H1 (cell line): ENCODE results near the gene OR51F2.

ENCODE experiments used
- BRCA1 ChIP-seq: IDR thresholded peaks from 2 replicates; pipeline ENCODE4 v1.6.1; 2012; ENCODE audit warnings: low read depth, low read length, improper control_type of control experiment
- CBX5 ChIP-seq: fragments of 300-800, 300-1000 bp; sonication (generic); IDR thresholded peaks from 2 replicates; pipeline ENCODE4 v1.7.1; 2016; ENCODE audit warnings: antibody characterized with exemption, low read length, low read depth
- CTCF ChIP-seq, 3 experiments: IDR thresholded peaks; 1 replicate in 2 of 3; 2 replicates in 1 of 3; pipeline versions ENCODE4 v1.5.1 to v1.6.1; 2011; ENCODE audit warnings: low read length in 3 of 3, mild to moderate bottlenecking in 3 of 3, inconsistent platforms in 2 of 3, low read depth in 1 of 3, moderate library complexity in 1 of 3; ENCODE audit not compliant: insufficient read depth in 1 of 3; ENCODE audit errors: control extremely low read depth in 1 of 3
- HDAC2 ChIP-seq, 2 experiments: fragments of 300-600 bp in 1 of 2; sonication (generic) in 1 of 2; IDR thresholded peaks; 2 replicates each; pipeline ENCODE4 v1.6.1; 2011 to 2012; ENCODE audit warnings: low read depth in 2 of 2, low read length in 2 of 2, mild to moderate bottlenecking in 2 of 2, moderate library complexity in 2 of 2, borderline replicate concordance in 1 of 2, inconsistent platforms in 1 of 2
- MAX ChIP-seq: IDR thresholded peaks from 2 replicates; pipeline ENCODE4 v1.6.1; 2012; ENCODE audit warnings: inconsistent platforms
- NRF1 ChIP-seq: IDR thresholded peaks from 2 replicates; pipeline ENCODE4 v1.6.1; 2011; ENCODE audit warnings: mild to moderate bottlenecking, low read depth, low read length, improper control_type of control experiment
- POLR2AphosphoS5 ChIP-seq: IDR thresholded peaks from 2 replicates; pipeline ENCODE4 v1.6.1; 2011; ENCODE audit warnings: low read depth, low read length
- RAD21 ChIP-seq, 2 experiments: IDR thresholded peaks in 1 of 2; conservative IDR thresholded peaks in 1 of 2; 2 replicates each; pipeline ENCODE4 v1.6.1; 2011; ENCODE audit warnings: low read depth in 2 of 2, low read length in 2 of 2, improper control_type of control experiment in 1 of 2, inconsistent platforms in 1 of 2, mild to moderate bottlenecking in 1 of 2, moderate library complexity in 1 of 2
- TAF1 ChIP-seq: IDR thresholded peaks from 2 replicates; pipeline ENCODE4 v1.6.1; 2011; ENCODE audit warnings: mild to moderate bottlenecking, low read depth, low read length

GRCh38 chr11:4830909-4831308 lies 9.8 kb downstream of the OR51F2 start:
- TF ChIP-seq TAF1 (no peak), POLR2AphosphoS5 (no peak), CBX5 (no peak), MAX (no peak), BRCA1 (no peak), CTCF (IDR thresholded peaks at IDR 0.05; ENCODE audit: control extremely low read depth in 1 of 3, insufficient read depth in 1 of 3, low read depth in 1 of 3, low read length in 3 of 3) (no peak), NRF1 (no peak), RAD21 (IDR thresholded peaks at IDR 0.05 in 1 of 2, conservative IDR thresholded peaks at IDR 0.05 in 1 of 2; ENCODE audit: low read depth in 2 of 2, low read length in 2 of 2) (no peak), HDAC2 (IDR thresholded peaks at IDR 0.05; ENCODE audit: borderline replicate concordance in 1 of 2, low read depth in 2 of 2, low read length in 2 of 2) (no peak)
